NCI-H146 (cell line): ENCODE results near the gene LPA.

ENCODE experiments used
- DNase-seq: peaks from one replicate; lab custom pipeline; 2025; lab: John Stamatoyannopoulos, UW

The LPA gene

GRCh38 chr6:160510976-160511617, 153.0 kb downstream of the LPA start:
- DNase-seq = no peak

- no peak for DNase-seq
Observed at GRCh38 chr6:160510199-160510598, 153.9 kb downstream of the LPA start.

GRCh38 chr6:160509610-160510009, 154.5 kb downstream of the LPA start:
- DNase-seq = no peak

- no peak for DNase-seq
Observed at GRCh38 chr6:160508599-160508998, 155.5 kb downstream of the LPA start.

GRCh38 chr6:160507420-160507819, 156.7 kb downstream of the LPA start:
- DNase-seq = no peak

GRCh38 chr6:160505970-160506369, 158.1 kb downstream of the LPA start:
- DNase-seq = no peak

- DNase-seq = no peak
Observed at GRCh38 chr6:160500639-160501038, 163.4 kb downstream of the LPA start.

- DNase-seq = no peak
Observed at GRCh38 chr6:160494576-160494975, 169.5 kb downstream of the LPA start.

- DNase-seq = no peak
Observed at GRCh38 chr6:160489091-160489490, 175.0 kb downstream of the LPA start.

GRCh38 chr6:160487116-160487515, 177.0 kb downstream of the LPA start:
- DNase-seq = no peak
